Urinary bladder (tissue), 4 donors: ENCODE results near the gene FAS. TPM values are rescaled to one million over a fixed set of nuclear protein-coding genes. Genes with fewer than 3 reads are reported as not detected.
"Not testable (repeated sequence)": the region's sequence is repeated elsewhere in the genome, so short reads cannot be mapped to it uniquely, and the experiment has no call there.

Source experiments
- DNase-seq: peaks from one replicate; pipeline ENCODE4 v3.0.0-alpha.2; 2015; ENCODE audit errors: extremely low spot score
- H3K27ac ChIP-seq: one replicate; pipeline ENCODE4 v1.5.1; 2013; ENCODE audit warnings: low read depth, mild to moderate bottlenecking, moderate library complexity
- H3K36me3 ChIP-seq: one replicate; pipeline ENCODE4 v1.6.1; 2013; ENCODE audit warnings: mild to moderate bottlenecking, moderate library complexity; ENCODE audit not compliant: insufficient read depth
- H3K4me1 ChIP-seq: one replicate; pipeline ENCODE4 v1.6.1; 2013; ENCODE audit warnings: mild to moderate bottlenecking, moderate library complexity; ENCODE audit not compliant: insufficient read depth
- H3K4me3 ChIP-seq: one replicate; pipeline ENCODE4 v1.5.1; 2013; ENCODE audit warnings: low read depth, low read length
- WGBS: extraction: QIAGEN DNeasy Blood & Tissue Kit; methylation state at CpG from one replicate; pipeline ENCODE4 v1.1.7; 2013; 5-methylcytosine and 5-hydroxymethylcytosine counted together
- polyA plus RNA-seq: library from polyadenylated mRNA; stranded (reverse); fragments of 200-250 nt; gene quantifications from one replicate; pipeline ENCODE4 v1.2.3, GENCODE V29; 2013
- total RNA-seq: library from RNA; depleted of rRNA; stranded (reverse); fragments of >200 nt; gene quantifications from one replicate; pipeline ENCODE4 v1.2.3, GENCODE V29; 2014
- donor health status: healthy with polysubstance abuse.
- donor health status: healthy.

FAS gene
- total and polyA plus RNA-seq, 2 donors = 9.5 to 48.3 TPM

DNA sequence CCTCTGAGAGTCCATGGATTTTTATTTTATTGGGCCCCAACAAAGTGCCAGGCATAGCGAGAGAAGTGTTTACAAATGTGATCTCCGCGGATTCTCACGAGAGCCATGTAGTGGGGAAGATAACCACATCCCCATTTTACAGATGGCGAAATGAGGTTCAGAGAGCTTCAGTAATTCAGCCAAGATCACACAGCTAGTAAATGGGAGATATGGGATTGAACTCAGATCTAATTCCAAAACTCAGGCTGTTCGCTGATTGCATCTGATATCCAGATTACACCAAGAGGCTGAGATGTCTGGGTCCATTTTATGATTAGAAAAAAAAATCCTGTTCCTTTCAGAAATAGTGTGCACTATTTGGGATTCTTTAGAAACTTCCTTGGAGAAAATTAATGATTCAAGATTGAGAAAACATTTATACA, 1.3 kb downstream of the FAS start:
- WGBS = 12% methylated on average over 6 of the region's 6 CpGs
- Histone ChIP-seq H3K4me3 (peak overlapping the region; percentile 86), H3K27ac (peak overlapping the region; percentile 96), H3K36me3 (no peaks in the 10 kb centered on the region), H3K4me1 (no peaks in the 10 kb centered on the region)
- DNase-seq = no peak

DNA sequence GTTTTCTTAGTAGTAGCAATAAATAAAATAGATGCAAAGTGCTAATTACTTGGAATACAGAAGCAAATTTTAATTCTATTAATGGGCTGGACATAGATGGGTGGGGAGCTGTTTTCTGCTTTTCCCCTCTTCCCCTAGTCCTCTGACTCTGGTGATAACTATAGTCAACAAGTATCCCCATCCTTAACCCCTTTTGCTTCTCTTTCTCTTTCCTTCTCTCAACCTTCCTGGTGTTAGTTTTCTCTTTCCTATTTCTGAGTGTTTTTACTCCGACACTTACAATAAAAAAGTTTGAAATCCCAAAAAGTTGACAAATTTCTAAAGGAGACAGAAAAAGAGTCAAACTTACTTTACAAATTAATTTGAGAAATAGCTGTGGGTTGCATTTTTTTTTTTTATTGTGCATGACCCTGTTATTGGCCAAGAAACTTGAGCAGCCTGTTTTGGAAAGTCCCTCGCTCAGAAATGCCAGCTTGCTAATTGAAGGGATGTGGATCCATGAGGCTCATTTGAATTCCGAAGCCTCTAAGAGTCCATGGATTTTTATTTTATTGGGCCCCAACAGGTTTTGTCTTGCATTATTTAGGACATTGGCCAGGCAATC, 2.4 kb downstream of the FAS start:
- no peak for DNase-seq
- Histone ChIP-seq H3K27ac (peak overlapping the region; percentile 6), H3K4me3 (peak overlapping the region; percentile 36), H3K4me1 (no peaks in the 10 kb centered on the region), H3K36me3 (no peaks in the 10 kb centered on the region)
- WGBS = 48% methylated on average over 3 of the region's 3 CpGs

DNA sequence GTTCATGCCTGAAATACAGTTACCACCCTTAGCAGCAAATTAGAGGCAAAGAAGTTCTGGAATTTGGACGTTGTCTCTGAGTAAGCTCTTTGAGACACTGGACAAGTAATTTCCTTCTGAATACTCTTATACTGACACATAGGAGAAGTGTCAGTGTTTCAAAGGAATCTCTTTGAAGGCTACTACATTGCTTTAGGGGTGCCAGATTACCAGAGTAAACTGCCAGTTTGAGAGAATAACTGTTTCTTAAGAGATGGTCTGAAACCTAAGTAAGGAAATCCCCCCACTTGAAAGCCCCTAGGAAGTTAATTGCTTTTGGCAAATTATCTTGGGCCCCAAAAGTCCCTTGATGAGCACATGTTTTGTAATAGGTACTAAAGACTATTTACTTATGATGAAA, 3.4 kb downstream of the FAS start:
- Histone ChIP-seq H3K4me1 (no peaks in the 10 kb centered on the region), H3K4me3 (peak overlapping the region; percentile 11), H3K36me3 (no peaks in the 10 kb centered on the region), H3K27ac (peak overlapping the region; percentile 46)
- DNase-seq = no peak
- 57% methylated on average over 1 of the region's 1 CpG for WGBS

DNA sequence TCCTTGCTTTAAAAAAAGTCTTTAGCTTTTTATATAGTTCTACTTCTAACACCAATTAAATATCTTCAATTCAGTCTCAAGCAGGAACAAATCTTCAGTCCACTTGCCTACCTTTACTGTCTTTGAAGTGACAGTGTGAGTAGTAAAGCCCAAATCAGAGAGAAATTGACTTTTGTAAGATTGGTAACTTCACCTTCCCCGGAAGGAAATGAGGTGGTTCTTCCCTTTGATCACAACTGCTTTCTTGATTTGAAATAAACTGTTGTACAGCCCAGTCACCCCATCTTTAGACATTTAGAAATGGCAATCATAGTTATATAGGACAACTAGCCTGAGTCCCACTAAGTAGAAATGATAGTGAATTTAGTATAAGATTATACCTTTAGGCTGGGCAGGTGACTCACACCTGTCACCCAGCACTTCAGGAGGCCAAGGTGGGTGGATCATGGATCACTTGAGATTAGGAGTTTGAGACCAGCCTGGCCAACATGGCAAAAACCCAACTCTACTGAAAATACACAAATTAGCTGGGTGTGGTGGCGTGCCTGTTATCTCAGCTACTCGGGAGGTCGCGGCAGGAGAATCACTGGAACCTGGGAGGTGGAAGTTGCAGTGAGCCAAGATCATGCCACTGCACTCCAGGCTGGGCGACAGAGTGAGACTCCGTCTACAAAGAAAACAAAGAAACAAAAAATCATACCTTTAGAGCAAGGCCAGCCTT, 4.7 kb downstream of the FAS start:
- Histone ChIP-seq H3K27ac (no peak overlapping the region), H3K4me3 (no peak overlapping the region), H3K4me1 (no peaks in the 10 kb centered on the region)

DNA sequence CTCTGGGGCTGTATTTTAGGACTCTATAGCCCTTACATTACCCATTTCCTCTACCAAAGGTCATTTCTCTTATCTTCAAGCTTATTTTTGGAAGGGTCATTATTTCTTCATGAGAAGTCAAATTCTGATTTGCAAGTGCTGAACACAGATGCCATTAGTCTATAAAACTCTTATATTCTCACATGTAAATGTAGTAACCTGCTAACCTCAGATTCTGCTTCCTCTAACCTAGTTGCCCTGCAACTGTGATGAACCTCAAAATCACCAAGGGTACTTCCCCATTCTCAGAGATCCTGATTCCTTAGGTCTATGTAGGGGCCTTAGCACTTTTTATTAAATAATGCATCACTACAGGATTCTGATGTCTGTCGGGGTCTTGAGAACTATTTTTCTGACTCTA, 6.3 kb downstream of the FAS start:
- Histone ChIP-seq H3K4me1 (no peaks in the 10 kb centered on the region), H3K27ac (no peak overlapping the region), H3K36me3 (no peaks in the 10 kb centered on the region), H3K4me3 (no peak overlapping the region)
- no peak for DNase-seq
- WGBS = 91% methylated on average over 1 of the region's 1 CpG

More for the DNA sequence above, 4.7 kb downstream of the FAS start:
- no peaks in the 10 kb centered on the region for H3K36me3 ChIP-seq
- 91% methylated on average over 7 of the region's 7 CpGs for WGBS
- no peak for DNase-seq

DNA sequence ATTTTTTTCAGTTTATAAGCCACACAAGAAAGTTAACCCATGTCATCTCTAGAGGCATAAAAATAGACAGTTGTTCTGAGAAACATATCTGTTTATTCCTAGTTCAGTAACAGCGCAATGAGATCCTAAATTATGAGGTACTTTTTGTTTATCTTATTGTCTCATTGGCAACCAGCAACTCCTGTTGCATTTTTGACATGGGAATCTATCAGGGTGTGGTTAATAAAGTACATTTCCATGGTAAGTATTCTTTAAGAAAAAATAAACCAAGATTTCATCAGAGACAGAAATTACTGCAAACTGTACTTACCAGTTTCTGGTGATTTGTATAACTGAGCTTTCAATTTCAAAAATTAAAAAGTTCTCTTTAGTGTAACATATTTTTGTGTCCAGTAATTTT, 9.0 kb downstream of the FAS start:
- no peaks in the 10 kb centered on the region for H3K4me1 ChIP-seq
- no peak for DNase-seq
- H3K36me3 ChIP-seq = peaks cover 4% of the 10 kb centered on the region
- no peak overlapping the region for H3K27ac ChIP-seq
- 72% methylated on average over 1 of the region's 1 CpG for WGBS
- no peak overlapping the region for H3K4me3 ChIP-seq

DNA sequence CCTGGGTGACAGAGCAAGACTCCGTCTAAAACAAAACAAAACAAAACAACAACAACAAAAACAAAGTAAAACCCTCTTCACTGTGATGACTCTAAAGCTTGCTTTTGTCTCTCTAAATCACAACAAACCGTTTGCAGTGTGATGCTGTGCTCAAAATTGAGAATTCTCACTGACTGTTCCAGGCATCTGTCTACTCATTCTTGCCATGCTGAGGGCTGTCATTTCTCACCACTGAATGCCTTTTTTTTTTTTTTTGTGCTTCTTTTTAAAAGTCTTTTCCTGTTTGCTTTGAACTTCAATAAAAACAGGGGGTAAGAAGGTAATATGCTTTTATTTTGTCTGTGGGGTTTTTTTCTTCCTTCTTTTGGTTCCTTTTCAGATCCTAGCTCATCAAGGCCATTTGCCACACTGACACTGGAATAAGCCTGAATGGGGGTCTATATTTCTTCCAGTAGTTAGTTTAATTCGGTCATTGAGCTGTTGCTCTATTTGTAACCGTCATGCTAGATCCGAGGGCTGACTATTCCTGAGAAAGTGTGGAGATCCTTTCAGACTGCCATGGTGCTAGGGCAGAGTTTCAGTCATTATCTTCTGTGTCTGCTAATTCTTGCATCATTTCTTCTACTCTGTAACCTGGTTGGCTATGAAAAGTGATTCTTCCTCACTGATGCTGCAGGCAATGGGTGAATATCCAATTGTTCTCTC, 10.6 kb downstream of the FAS start:
- 75% methylated on average over 5 of the region's 5 CpGs for WGBS
- H3K4me1 ChIP-seq = no peaks in the 10 kb centered on the region
- DNase-seq = no peak
- peaks cover 4% of the 10 kb centered on the region for H3K36me3 ChIP-seq
- H3K4me3 ChIP-seq = no peak overlapping the region
- peak overlapping the region; percentile 38 for H3K27ac ChIP-seq

DNA sequence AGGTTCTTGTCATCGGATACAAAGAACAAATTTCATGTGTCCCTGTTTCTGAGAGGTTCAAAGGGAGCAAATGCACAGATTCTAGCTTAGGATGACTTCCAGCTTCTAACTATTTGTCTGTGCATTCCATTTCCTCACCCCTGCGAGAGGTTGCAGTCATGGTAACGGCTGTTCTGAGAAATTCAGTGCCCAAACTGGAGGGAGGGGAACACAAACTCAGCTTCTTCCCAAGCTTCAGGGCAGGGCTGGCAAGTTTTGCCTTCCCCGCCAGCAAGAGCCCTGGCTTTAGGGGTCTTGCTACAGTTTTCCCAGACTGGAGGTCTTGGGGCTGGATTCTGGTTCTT, 11.1 kb downstream of the FAS start:
- 52% methylated on average over 4 of the region's 4 CpGs for WGBS
- H3K4me3 ChIP-seq = no peak overlapping the region
- no peak for DNase-seq
- H3K27ac ChIP-seq = no peak overlapping the region
- no peaks in the 10 kb centered on the region for H3K4me1 ChIP-seq
- peaks cover 4% of the 10 kb centered on the region for H3K36me3 ChIP-seq

DNA sequence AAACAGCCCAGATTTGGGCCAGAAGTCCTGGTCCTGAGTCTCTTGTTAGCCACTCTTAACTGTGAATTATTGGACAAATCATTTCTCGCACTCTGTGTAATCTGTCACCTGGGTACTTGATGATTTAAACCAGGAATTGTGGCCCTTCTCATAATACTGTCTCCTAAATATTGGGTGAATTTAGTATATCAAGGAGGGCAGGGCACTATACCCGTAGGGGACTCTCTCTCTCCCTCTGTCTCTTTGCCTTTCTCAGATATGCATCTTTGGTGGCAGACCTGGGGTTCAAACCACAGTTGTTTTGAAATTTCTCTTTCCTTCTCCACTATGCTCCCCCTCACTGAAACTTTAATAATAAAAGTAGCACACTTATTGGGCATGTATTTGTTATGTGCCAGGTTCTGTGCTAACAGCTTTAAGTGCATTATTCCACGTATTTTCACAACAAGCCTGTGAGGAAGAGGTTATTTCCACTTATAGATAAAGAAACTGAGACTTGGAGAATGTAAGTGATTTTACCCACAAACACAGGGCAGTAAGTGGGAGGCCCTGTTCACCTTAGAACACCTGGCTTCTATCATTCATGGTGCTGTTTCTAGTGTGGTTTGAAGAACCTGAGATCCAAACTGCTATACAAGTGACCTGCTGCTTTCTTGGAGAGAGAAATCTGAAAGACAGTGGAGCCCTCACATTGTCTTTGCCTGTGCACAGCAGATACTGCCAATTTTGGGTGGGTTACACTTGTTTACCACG, 11.8 kb downstream of the FAS start:
- DNase-seq = no peak
- Histone ChIP-seq H3K27ac (no peak overlapping the region), H3K36me3 (peaks cover 4% of the 10 kb centered on the region), H3K4me3 (no peak overlapping the region), H3K4me1 (no peaks in the 10 kb centered on the region)
- WGBS = 84% methylated on average over 4 of the region's 4 CpGs

DNA sequence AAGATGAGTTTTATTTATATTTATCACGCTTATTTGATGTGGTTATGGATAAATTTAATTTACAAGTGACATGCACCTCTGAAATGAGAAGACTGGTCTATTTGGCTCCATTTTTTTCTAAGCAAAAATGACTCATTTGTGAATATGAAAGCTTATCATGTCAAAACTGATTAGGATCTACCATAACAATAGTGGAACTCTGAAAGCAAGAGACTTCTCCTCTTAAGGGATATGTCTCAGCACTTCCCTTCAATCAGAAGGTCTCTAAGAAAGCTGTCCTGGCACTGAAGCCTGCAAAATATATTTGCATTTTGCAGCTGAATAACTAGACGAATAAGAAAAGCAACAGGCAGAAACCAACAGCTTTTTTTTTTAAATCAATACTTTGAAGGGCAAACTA, 12.7 kb downstream of the FAS start:
- 86% methylated on average over 2 of the region's 2 CpGs for WGBS
- peaks cover 4% of the 10 kb centered on the region for H3K36me3 ChIP-seq
- H3K27ac ChIP-seq = no peak overlapping the region
- H3K4me3 ChIP-seq = no peak overlapping the region
- DNase-seq = no peak
- no peaks in the 10 kb centered on the region for H3K4me1 ChIP-seq

DNA sequence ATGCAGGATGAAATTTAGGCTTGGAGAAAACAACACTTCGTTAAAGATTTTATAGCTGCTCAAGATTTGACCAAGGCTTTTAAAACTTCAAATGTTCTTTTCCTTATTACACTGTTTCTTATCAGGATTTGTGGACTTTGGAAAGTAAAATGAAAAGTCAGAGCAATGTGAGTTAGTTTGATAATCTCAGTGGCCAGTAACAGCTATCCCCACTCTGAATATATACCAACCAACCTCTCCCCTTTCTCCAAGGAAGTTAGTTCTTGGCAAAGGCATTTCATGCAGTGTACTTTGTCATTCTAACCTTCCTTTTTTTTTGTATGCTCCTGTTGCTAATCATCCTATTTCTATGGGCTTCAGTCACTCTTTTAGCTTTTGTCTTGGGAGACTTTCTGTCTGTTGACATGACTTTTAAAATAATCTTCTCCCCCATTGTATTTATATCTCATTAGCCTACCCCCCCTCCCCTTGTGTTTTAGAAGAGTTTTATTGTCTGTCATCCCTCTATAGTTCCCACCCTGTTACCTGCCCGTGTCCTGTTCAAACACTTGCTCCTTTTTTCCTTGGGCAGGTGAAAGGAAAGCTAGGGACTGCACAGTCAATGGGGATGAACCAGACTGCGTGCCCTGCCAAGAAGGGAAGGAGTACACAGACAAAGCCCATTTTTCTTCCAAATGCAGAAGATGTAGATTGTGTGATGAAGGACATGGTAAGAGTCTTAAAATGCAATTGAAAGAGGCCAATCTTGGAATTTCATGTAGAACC, 16.7 kb downstream of the FAS start:
- 63% methylated on average over 3 of the region's 3 CpGs for WGBS

DNA sequence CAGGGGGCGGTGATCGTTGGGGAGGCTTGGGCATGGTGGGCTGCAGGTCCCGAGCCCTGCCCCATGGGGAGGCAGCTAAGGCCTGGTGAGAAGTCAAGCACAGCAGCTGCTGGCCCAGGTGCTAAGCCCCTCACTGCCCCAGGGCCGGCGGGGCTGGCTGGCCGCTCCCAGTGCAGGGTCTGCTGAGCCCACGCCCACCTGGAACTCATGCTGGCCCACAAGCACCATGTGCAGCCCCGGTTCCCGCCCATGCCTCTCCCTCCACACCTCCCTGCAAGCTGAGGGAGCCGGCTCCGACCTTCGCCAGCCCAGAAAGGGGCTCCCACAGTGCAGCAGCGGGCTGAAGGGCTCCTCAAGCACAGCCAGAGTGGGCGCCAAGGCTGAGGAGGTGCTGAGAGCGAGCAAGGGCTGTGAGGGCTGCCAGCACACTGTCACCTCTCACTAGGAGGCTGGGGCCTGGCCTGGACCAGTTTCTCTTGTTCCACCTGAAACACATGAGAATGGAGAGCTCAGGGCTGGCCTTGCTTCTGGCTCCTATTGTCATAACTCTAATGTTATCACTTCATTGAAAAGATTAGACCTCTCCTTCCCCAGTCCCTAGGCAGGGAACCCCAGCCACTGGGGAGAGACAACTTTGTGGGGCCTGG, 28.2 kb downstream of the FAS start:
- not testable (repeated sequence) for H3K4me1 ChIP-seq, H3K36me3 ChIP-seq, H3K27ac ChIP-seq, DNase-seq, H3K4me3 ChIP-seq
- WGBS = 92% methylated on average over 15 of the region's 15 CpGs

More for the DNA sequence above, 16.7 kb downstream of the FAS start:
- Histone ChIP-seq H3K4me3 (no peak overlapping the region), H3K36me3 (peaks cover 9% of the 10 kb centered on the region), H3K27ac (no peak overlapping the region), H3K4me1 (no peaks in the 10 kb centered on the region)
- no peak for DNase-seq
